Endometrial microvascular endothelial cells (primary cell): ENCODE data around the gene XXYLT1. TPM values are rescaled to one million over a fixed set of nuclear protein-coding genes. Genes with fewer than 3 reads are reported as not detected.

Experiments used
- in situ Hi-C: cut with HindIII; loops from 2 replicates; pipeline ENCODE4 v1.10.0; 2017; ENCODE audit warnings: low sequenced_read_pairs, low pct_unique_long_range_greater_than_20kb; ENCODE audit errors: inconsistent ontology term
- total RNA-seq: library from RNA; depleted of rRNA; stranded (reverse); fragments of >200 nt; gene quantifications from one replicate; pipeline ENCODE4 v1.2.3, GENCODE V29; 2015; ENCODE audit errors: inconsistent ontology term

Gene XXYLT1
- total RNA-seq, 1 donor from 2014 or later: 63.7 TPM

DNA sequence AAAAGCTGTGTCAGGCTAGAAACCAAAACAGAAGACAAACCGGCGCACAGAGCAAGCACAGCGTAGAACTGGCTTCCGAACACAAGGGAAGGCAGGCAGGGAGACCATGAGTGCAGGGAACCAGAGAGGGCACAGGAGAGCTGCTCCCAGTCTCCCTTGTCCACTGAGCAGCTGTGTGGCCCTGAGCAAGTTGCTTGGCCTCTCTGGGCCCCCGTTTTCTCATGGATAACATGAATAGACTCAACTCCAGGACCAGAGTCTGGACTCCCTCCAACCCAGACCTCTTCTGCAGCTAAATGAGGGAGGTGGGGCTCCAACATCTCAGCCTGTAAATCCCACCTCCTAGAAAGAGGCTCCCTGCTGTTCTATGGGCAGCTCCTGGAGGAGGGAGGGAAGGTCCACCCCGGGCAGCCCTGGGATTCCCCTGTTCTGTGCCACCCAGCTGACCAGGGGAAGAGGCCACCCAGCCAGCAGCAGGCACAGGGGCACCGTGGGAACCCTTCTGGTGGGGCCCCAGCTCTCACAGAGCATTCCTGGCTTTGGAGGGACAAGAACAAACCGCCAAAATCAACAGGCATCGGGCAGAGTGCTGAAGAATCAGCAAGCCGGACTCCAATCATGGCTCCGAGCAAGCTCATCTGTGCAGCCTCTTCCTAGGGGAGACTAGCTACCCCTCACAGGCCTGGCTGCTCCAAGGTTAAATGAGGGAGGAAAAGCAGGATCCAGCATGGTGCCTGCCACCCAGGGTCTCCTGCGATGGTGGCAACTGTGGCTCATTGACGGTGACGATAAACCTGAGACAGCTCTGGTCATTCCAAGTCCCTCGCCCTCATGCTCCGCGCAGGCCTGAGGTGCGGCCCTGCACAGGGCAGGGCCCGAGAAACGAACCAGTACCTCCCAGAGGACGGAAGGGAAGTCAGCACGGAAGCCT, 15.1 kb downstream of the XXYLT1 start:
- in situ Hi-C loops: loop anchor here (10.0 kb wide), 1 partner anchor 571 kb away; the partner anchor contains the start of gene FAM43A

DNA sequence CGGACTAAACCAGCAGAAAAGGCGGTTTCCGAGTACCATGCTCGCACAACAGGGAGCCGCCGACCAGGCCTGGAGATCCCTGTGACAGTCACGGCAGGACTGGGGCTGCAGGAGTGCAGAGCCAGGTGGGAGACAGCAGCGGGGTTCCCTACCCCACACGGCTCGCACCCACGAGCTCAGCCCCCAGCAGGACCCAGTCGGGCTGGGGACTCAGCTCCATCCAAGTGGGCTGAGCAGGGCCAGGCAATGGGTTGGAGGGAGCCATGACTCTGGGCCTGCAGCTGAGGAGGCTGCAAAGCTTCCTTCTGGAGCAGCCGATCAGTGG, 15.8 kb downstream of the XXYLT1 start:
- in situ Hi-C loops: loop anchor here (10.0 kb wide), 1 partner anchor 570 kb away; the partner anchor contains the start of gene FAM43A

DNA sequence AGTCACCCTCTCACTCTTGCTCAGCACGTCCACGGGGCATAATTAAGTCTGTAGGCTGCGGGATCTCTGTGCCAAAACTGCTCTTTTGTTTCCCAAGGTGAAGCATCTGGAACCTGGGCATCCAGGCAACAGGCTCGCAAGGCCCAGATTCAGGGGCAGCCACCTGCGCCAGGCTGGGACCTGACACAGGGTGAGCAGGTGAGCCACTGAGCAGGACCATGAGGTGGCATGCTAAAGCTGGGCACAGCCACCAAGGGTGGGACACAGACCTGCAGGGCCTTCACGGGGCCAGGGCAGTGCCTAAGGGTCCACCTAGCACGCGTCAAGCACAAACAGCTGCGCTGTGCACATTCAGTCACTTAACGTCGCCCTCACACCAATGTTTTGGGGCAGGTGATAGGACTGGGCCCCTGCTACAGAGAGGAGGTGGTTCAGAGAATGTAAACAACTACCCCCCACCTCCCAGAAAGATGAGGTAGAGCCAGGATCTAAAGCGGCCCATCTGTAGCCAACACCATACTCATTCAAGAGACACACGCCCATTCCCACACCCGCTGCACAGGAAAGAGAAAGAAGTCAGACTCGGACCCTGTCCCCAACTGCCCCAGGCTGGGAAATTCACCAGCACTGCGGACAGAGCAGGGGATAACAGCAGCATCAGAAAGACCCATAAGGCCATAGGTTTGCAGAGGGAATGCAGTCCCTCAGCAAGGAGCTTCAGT, 16.3 kb downstream of the XXYLT1 start:
- in situ Hi-C loops: loop anchor here (10.0 kb wide), 1 partner anchor 570 kb away; the partner anchor contains the start of gene FAM43A

DNA sequence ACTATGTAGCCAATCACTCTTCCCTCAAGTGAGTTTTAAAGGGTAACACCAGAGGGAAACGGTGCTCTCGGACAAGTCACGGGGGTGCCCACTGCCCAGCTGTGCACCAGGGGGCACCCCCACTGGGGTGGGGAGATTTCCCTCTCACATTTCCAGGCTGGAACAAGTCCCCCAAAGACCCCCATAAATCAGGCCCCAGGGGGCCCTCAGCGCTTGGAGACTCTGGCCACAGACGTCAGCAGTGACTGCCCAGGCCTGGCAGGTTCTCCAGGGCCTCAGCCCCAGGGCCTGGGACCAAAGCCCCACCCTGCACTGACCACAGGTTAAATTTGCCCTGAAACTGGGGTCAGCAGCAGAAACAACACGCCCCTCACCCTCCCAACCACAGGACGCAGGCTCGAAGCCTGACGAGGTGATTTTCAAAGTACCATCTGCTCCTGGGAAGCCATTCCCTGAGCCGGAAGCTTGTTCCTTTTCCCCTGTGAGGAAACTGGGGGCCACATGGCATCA, 17.0 kb downstream of the XXYLT1 start:
- in situ Hi-C loops: loop anchor here (10.0 kb wide), 1 partner anchor 569 kb away; the partner anchor contains the start of gene FAM43A

DNA sequence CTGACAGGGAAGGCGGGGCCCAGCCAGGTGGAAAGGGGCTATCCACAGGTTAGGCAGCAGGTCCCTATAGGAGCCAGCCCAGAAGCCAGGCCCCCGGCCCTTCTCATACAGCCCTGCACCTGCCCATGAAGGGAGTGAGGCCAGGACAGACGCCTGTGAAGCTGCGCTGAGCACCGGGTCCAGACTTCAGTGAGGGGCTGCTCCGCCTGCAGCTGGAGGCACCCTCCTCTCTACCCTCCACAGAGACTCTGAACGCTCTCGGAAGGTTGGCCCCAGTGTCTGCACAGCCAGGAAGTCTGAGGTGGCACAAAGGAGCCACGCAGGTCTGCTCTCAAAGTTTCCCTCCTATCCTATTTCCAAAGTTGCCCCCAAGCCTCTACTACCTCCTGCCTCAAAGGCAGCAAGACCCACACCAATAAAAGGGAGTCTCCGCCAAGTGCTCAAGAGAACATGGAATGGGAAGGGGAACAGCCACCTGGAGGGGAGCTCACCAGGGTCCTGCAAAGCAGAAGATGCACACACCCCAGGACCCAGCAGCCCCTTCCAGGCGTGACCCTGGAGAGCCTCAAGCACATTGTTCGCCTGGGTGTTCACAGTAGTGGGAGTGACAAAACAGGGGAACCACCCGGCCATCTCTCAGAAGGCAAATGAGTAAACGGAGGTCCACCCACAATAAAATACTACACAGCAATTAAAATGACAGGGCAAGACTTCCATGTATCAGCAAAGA, 19.5 kb downstream of the XXYLT1 start:
- in situ Hi-C loops: loop anchor here (10.0 kb wide), 1 partner anchor 567 kb away; the partner anchor contains the start of gene FAM43A

DNA sequence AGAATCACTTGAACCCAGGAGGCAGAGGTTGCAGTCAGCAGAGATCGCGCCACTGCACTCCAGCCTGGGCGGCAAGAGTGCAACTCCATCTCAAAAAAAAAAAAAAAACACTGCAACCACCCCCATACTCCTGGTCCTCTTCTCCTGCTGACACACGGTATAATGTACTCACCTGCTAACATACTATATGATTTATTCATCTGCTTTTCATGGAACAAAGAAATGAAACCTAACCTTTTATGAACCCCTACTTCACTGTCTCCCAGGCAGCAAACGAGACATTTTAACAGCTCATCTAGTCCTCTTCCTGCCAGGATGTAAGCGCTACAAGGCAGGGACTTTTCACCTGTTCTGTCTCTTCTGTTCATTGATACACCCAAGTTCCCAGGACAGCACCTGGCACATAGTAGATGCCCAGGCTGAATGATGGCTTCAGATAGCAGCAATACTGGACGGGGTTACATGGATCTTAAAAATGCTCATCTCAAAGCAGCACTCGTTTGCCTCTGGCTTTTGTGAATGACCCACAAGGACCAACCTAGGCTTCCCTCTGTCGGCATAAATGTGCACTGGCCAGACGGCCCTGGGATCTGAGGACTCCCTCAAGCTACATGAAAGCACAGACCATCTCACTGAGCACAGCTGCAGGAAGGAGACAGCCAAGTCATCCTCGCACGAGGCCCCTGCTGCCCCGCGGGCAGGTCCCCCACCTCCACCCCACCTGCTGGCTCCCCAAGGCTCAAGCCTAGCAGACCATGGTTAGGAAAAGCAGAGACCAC, 20.3 kb downstream of the XXYLT1 start:
- in situ Hi-C loops: loop anchor here (10.0 kb wide), 1 partner anchor 566 kb away; the partner anchor contains the start of gene FAM43A

DNA sequence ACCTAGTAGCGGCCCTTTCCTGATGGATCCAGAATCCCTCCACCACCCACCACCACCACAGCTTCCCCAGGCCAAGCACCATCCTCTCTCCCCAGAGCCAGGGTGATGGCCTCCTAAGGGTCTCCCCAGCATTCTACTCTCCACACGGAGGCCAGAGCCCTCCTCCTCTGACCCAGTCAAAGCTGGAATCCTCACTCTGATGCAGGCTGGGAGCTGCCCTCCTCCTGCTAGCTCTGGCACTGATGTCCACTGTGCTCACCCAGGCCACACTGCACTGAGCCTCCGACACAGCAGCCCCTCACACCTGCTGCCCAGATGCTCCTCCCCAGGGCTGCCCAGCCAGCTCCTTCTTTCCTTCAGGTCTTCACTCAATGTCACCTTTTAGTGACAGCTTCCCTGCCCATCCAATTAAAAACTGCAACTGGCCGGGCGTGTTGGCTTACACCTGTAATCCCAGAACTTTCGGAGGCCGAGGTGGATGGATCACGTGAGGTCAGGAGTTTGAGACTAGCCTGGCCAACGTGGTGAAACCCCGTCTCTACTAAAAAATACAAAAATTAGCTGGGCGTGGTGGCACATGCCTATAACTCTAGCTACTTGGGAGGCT, 21.0 kb downstream of the XXYLT1 start:
- in situ Hi-C loops: loop anchor here (10.0 kb wide), 1 partner anchor 565 kb away; the partner anchor contains the start of gene FAM43A

DNA sequence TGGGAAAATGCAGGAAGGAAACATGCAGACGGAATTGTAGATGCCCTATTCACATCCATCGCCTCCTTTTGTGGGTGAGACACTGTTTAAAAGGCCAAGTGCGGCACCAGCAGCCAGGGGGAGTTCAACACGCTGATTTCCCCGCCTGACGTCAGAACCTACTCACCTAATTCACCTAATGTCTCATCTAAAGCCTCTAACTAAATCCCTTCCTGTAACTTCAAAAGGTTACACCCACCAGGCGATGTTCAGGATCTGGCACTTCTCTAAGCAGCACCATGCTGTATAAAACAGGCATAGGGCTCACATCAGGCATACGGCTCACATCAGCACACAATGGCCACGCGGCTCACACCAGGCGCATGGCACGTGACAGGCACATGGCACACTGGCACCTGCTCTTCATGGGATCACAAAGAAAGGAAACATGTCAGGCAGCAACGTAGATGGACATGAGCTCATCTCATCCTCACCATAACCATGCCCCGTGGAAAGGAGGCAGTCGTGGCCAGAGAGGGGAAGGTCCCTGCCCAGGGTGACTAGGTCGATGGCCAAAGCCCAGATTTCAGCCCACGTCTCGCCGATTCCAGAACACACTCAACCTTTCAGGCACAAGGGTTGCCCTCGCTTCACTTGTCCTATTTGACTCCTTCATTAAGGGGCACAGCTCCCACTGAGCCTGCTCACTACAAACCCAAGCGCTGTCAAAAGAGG, 21.7 kb downstream of the XXYLT1 start:
- in situ Hi-C loops: no loop called here

DNA sequence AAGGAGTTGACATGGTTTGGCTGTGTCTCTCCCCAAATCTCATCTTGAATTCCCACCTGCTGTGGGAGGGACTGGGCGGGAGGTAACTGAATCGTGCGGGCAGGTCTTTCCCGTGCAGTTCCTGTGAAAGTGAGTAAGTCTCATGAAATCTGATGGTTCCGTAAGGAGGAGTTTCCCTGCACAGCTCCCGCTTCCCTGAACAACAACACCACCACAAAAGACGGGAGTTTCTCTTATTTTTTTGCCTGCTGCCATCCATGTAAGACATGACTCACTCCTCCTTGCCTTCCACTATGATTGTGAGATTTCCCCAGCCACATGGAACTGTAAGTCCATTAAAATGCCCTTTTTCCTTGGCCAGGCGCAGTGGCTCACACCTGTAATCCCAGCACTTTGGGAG, 22.7 kb downstream of the XXYLT1 start:
- in situ Hi-C loops: no loop called here

DNA sequence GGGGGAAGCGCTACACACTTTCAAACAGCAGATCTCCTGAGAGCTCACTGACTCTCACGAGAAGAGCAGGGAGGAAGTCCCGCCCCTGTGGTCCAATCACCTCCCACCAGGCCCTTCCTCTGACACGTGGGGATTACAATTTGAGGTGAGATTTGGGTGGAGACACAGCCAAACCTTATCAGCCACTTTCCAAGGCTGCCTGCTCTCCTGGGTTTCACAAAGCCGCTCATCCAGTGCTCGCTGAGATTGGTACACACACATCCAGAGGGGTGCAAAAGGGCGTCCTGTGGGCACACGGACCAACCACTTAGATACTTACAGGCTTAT, 23.1 kb downstream of the XXYLT1 start:
- in situ Hi-C loops: no loop called here

DNA sequence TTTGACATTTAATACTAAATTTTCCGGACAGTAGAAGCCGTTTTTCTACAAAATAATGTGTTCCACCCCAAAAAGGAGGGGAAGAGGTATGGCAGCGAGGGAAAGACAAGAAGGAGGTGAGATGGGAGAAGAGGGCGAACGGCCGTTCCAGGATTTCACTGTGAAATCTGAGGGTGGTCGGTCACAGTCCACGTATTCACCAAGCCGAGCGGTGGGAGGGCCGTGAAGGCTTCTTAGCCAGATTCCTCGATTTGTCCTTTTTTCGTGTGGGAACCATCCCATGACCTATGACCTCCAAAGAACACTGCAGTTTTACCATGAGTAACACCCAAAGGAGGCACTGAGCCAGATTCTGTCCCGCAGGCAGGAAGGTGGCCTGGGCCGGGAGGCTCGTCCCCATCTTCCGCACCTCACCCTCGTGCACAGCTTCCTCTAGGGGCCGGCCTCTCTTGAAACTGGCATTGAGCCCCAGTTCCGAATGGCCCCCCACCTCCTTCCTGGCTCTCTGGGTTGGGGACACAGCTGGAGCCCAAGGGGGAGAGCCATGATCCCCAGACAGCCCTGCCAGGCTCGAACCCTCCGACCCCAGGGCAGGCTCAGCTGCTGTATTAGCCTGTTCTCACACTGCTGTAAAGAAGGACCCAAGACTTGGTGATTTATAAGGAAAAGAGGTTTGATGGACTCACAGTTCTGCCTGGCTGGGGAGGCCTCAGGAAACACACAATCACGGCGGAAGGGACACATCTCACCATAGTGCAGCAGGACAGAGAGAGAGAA, 23.7 kb downstream of the XXYLT1 start:
- in situ Hi-C loops: no loop called here

DNA sequence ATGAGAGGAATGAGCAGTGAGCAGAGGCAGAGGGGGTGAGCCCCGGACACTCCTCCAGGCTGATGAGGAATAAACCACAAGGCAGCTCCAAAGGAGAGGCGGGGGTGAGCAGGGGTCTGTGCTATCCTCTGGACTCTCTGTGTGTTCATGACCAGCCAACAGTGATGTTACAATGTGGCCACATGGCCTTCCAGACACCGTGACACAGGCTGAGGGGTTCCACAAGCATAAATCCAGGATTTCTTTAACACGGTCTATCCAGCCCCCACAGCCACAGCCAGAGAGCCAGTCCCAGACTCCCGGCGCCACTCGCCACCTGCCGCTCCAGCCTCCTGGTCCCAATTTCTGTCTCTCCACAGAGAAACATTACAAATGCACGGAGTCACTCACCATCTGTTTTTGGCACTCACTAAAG, 24.4 kb downstream of the XXYLT1 start:
- in situ Hi-C loops: no loop called here

DNA sequence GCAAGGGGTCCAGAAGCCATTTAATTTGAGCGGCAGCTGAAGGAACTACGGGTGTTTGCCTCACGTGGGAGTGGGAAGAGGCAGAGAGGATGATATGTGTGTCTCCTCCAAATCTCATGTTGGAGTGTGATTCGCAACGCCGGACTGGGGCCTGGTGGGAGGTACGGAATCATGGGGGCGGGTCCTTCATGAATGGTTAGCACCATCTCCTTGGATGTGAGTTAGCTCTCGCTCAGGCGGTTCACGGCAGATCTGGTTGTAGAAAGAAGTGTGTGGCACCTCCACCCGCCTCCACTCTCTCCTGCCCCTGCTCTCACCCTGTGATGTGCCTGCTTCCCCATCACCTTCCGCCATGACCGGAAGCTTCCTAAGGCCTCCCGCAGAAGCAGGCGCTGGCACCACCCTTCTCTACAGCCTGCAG, 25.4 kb downstream of the XXYLT1 start:
- in situ Hi-C loops: no loop called here

DNA sequence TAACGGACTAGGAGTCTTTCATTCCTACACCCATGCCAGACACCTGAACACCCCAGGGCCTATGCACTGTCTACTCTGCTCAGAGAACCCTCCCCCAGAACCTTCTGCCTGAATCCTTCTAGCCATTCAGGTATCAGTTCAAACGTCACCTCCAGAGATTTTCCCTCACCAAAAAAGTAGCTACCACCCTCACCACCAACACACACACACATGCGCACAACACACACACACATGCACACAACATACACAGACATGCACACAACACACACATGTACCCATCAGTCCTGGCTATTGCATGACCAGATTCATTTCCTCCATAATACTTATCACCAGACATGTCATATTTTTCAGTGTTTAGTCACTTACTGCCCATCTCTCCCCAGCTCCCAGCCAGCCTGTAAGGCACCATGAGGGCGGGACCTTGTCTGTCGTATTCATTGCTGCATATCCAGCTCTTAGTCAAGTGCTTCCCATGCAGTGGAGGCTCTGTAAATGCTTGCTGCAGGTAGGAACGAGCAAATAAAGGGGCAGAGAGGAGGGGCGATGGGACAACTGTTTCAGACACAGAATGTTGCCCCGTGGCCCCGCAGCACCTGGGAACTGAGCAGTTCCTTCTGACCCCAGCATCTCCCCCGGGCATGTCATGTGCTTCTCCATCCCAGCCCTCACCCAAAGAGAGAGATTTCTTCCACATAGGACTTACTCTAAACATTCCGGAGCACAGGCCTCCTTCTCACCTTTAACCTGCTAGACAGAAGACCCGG, 29.2 kb downstream of the XXYLT1 start:
- in situ Hi-C loops: no loop called here

DNA sequence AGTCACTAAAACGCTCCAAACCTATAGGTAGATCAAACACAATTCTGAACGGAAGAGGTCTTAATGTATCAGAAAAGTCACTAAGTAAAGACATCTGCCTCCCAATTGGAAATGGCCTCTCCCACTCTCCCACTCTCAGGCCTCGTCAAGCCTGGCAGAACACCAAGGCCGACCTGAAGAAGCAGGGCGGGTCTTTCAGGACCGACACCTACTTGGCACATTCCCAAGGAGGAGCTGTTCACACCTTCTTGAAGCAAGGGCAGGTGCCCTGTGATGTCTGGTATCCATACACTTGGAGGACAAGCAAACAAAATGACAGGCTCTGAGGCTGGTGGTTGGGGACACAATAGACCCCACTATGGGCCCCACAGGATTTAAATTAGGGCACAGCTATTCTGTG, 30.0 kb downstream of the XXYLT1 start:
- in situ Hi-C loops: no loop called here

DNA sequence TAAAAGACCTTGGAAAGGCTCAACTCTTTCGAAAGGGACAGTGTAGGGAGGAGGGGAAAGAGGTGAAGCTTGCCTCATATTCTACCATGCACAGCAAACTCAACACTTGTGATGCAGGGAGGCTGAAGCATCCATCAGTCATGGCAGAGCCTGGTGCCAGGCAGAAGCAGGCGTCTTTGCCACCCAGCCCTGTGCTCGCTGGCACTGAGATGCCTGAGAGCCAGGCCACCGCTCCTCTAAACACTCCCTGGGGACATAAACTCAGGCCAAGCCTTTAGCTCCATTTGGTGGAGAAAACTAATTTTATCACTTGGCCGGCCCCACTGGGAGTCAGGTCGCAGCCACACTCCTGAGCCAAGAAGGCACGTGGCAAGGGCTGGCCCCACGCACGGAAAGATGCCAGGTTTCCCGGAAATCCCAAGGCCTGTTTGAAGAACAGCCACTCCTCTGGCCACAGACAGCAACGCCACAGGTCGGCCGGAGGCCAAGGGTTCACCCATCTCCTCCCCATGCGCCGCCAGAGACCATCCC, 30.7 kb downstream of the XXYLT1 start:
- in situ Hi-C loops: no loop called here
